Loucy (cell line): Measurements from ENCODE around the gene PFDN4.

ENCODE experiments used
- H2AFZ ChIP-seq: fragments of 200-600 bp; sonication (generic); 2 replicates; pipeline ENCODE4 v1.6.0; 2016; ENCODE audit warnings: antibody characterized with exemption, mild to moderate bottlenecking, low read length, moderate library complexity
- H3F3A ChIP-seq: fragments of 200-600 bp; 2 replicates; pipeline ENCODE4 v1.6.0; 2016; ENCODE audit warnings: antibody characterized with exemption, low read depth, mild to moderate bottlenecking
- H3K27me3 ChIP-seq: fragments of 200-600 bp; sonication (generic); 2 replicates; pipeline ENCODE4 v1.6.1; 2014; ENCODE audit warnings: low read length, mild to moderate bottlenecking; ENCODE audit not compliant: insufficient read depth, poor library complexity, severe bottlenecking
- H3K36me3 ChIP-seq: fragments of 200-600 bp; sonication (generic); 2 replicates; pipeline ENCODE4 v1.6.1; 2016; ENCODE audit warnings: low read length; ENCODE audit not compliant: insufficient read depth
- H3K4me1 ChIP-seq: fragments of 200-600 bp; sonication (generic); 2 replicates; pipeline ENCODE4 v1.5.1; 2014; ENCODE audit warnings: low read length, mild to moderate bottlenecking; ENCODE audit not compliant: insufficient read depth, poor library complexity, severe bottlenecking
- H3K4me2 ChIP-seq: fragments of 200-600 bp; sonication (generic); 2 replicates; pipeline ENCODE4 v1.6.0; 2014; ENCODE audit warnings: antibody characterized with exemption, low read length, low read depth, mild to moderate bottlenecking; ENCODE audit not compliant: poor library complexity, severe bottlenecking
- H3K4me3 ChIP-seq: fragments of 200-600 bp; sonication (generic); 2 replicates; pipeline ENCODE4 v1.5.1; 2014; ENCODE audit warnings: low read length, mild to moderate bottlenecking, mixed read lengths; ENCODE audit not compliant: poor library complexity, severe bottlenecking
- H3K79me2 ChIP-seq: fragments of 200-600 bp; sonication (generic); 2 replicates; pipeline ENCODE4 v1.6.1; 2014; ENCODE audit warnings: low read length; ENCODE audit not compliant: insufficient read depth
- H3K9ac ChIP-seq: fragments of 200-600 bp; sonication (generic); 2 replicates; pipeline ENCODE4 v1.6.0; 2014; ENCODE audit warnings: mild to moderate bottlenecking, low read depth, low read length, moderate library complexity; ENCODE audit not compliant: poor library complexity, severe bottlenecking
- H3K9me2 ChIP-seq: fragments of 200-600 bp; sonication (generic); replicated peaks from 2 replicates; pipeline ENCODE4 v1.6.1; 2016; ENCODE audit warnings: low read depth, low read length, mixed read lengths
- H3K9me3 ChIP-seq: fragments of 200-600 bp; sonication (generic); 2 replicates; pipeline ENCODE4 v1.6.1; 2014; ENCODE audit warnings: mild to moderate bottlenecking, antibody characterized with exemption, low read length, low read depth; ENCODE audit not compliant: insufficient read depth
- H4K20me1 ChIP-seq: fragments of 200-600 bp; sonication (generic); 2 replicates; pipeline ENCODE4 v1.6.0; 2014; ENCODE audit warnings: antibody characterized with exemption, low read length, mild to moderate bottlenecking; ENCODE audit not compliant: insufficient read depth, poor library complexity, severe bottlenecking
- EZH2phosphoT487 ChIP-seq: fragments of 200-600 bp; IDR thresholded peaks from 2 replicates; pipeline ENCODE4 v1.6.1; 2018; ENCODE audit warnings: antibody characterized with exemption, mild to moderate bottlenecking, moderate library complexity, borderline replicate concordance
- TF ChIP-seq, protein P1 (sequence below): fragments of 200-600 bp; sonication (generic); conservative IDR thresholded peaks from 2 replicates; pipeline ENCODE4 v1.5.1; 2014; ENCODE audit warnings: mild to moderate bottlenecking, antibody characterized with exemption, low read length

The PFDN4 gene, protein sequence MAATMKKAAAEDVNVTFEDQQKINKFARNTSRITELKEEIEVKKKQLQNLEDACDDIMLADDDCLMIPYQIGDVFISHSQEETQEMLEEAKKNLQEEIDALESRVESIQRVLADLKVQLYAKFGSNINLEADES

DNA sequence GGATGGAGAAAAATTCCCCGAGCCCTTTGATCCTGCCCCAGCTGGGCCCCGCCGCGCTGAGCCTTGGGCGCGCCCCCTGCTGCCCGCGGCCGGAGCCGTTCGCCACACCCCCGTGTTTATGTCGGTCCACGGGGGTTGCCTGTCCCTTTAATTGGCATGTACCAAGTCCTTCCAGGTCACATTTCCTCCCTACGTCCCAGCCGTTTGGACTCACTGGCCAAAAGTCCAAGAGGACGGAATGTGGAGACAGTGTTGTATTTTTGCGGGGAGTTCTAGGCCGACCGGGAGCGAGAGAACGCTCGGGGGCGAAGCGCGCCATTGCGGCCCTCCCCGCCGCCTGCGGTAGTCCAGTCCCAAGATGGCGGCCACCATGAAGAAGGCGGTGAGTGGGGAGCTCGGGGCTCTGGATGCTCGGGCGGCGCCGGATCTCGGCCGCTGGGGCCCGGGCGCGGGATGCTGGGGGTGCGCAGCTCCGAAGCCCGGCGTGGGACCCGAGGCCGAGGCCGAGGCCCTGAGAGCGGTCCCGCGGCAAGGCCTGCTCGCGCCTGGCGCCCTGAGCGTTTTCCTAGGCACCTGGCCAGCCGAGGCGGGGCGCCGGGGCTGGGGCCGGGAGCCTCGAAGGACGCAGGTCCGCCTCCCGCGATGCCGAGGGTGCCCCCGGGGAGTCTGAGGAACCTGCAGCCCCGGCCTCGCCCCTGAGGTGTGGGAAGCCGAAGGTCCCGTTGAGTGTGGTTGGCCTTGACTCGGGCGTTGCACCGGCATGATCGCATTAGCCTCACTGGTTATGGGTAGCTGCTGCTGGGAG lies at the start of gene PFDN4:
Gene PFDN4 (plus strand): TSS at position 345 of the 805 bp plus-strand sequence. CDS start 14 bp downstream, at position 359.
- Histone ChIP-seq H3K36me3 (no peaks in the 10 kb centered on the region), H3F3A (no peaks in the 10 kb centered on the region), H4K20me1 (peaks cover 9% of the 10 kb centered on the region), H3K4me3 (peak within 1 kb of the TSS; percentile 88), H3K27me3 (no peaks in the 10 kb centered on the region), H3K9me3 (no peaks in the 10 kb centered on the region), H3K79me2 (peaks cover 48% of the 10 kb centered on the region), H3K4me1 (peaks cover 27% of the 10 kb centered on the region), H3K9me2 (no peaks in the 10 kb centered on the region), H3K9ac (peak within 1 kb of the TSS; percentile 83), H3K4me2 (peak within 1 kb of the TSS; percentile 94), H2AFZ (peak within 1 kb of the TSS; percentile 94)
- TF ChIP-seq, protein P1, sequence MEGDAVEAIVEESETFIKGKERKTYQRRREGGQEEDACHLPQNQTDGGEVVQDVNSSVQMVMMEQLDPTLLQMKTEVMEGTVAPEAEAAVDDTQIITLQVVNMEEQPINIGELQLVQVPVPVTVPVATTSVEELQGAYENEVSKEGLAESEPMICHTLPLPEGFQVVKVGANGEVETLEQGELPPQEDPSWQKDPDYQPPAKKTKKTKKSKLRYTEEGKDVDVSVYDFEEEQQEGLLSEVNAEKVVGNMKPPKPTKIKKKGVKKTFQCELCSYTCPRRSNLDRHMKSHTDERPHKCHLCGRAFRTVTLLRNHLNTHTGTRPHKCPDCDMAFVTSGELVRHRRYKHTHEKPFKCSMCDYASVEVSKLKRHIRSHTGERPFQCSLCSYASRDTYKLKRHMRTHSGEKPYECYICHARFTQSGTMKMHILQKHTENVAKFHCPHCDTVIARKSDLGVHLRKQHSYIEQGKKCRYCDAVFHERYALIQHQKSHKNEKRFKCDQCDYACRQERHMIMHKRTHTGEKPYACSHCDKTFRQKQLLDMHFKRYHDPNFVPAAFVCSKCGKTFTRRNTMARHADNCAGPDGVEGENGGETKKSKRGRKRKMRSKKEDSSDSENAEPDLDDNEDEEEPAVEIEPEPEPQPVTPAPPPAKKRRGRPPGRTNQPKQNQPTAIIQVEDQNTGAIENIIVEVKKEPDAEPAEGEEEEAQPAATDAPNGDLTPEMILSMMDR, result peak; percentile 82
- no peak for TF ChIP-seq EZH2phosphoT487

DNA sequence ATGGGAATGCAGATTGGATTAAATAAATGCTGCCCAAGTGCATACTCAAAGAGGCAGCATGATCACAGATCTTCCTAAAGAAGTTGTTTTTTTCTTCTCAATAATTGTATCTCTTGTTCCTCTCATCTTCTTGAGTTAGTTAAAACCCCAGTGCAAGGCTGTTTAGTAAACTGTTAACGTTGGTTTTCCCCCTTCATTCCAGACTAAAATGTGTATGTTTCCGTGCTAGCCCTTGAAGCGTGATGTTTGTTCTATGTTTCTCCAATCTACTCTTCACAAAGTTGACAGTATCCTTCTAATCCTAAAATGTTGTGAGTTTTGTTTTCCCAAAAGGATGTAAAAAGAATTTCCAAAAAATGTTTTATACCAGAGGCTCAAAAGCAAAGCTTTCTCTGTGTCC lies 49.7 kb upstream of the PFDN4 start:
- Histone ChIP-seq H3K4me1 (no peaks in the 10 kb centered on the region), H3F3A (no peaks in the 10 kb centered on the region), H3K9me2 (no peaks in the 10 kb centered on the region), H3K36me3 (no peaks in the 10 kb centered on the region), H3K27me3 (no peaks in the 10 kb centered on the region), H3K4me3 (no peak overlapping the region), H3K79me2 (no peaks in the 10 kb centered on the region), H2AFZ (no peak overlapping the region), H3K9ac (no peak overlapping the region), H3K9me3 (no peaks in the 10 kb centered on the region), H3K4me2 (no peak overlapping the region), H4K20me1 (no peaks in the 10 kb centered on the region)
- TF ChIP-seq, protein P1, result no peak
- TF ChIP-seq EZH2phosphoT487, result no peak

DNA sequence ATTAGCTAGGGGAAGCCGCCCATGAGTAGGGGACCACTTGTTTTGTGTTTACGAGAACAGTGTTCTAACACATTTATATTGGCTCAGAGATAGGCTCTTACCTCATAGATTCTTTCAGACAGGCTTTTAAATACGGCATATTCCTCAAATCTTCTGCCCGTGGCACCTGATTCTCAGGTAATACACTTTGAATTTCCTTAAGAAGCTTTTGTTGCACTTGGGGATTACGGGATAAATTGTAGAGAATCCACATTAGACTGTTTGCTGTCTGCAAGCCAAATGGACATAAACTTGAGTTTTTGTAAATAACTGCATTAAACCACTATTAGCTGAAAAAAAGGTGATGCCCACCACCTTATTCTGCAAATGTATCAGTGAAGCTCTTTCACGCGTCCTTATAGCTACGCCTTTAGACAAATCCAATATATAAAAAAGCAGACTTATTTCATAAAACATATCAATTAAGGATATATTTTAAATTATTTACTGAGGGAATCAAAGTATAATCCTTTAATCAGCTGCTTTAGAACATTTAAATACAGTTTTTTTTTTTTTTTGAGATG lies 49.0 kb upstream of the PFDN4 start:
- H3F3A ChIP-seq, result no peaks in the 10 kb centered on the region
- no peak overlapping the region for H3K4me2 ChIP-seq
- no peak overlapping the region for H3K9ac ChIP-seq
- TF ChIP-seq EZH2phosphoT487, result no peak
- TF ChIP-seq, protein P1, result no peak
- no peak overlapping the region for H2AFZ ChIP-seq
- H4K20me1 ChIP-seq, result no peaks in the 10 kb centered on the region
- no peaks in the 10 kb centered on the region for H3K9me2 ChIP-seq
- H3K79me2 ChIP-seq, result no peaks in the 10 kb centered on the region
- H3K4me1 ChIP-seq, result no peaks in the 10 kb centered on the region
- H3K36me3 ChIP-seq, result no peaks in the 10 kb centered on the region
- H3K9me3 ChIP-seq, result no peaks in the 10 kb centered on the region
- H3K4me3 ChIP-seq, result no peak overlapping the region
- no peaks in the 10 kb centered on the region for H3K27me3 ChIP-seq
